GM13977 (cell line): ENCODE results near the gene ATG2B.
A peak's percentile ranks its signal among the peaks of the same experiment; 100 is the strongest.

Source experiments
- DNase-seq: peaks from one replicate; pipeline ENCODE4 v3.0.0; 2012; ENCODE audit warnings: low spot score
- in situ Hi-C: fragments of 300-500 bp; cut with MboI; formaldehyde crosslinking; loops from one replicate; pipeline ENCODE4 v1.12.0; 2022; ENCODE audit warnings: low sequenced_read_pairs, low pct_unique_long_range_greater_than_20kb, mixed read lengths, inconsistent platforms; ENCODE audit not compliant: unreplicated experiment
- TF ChIP-seq, protein P1 (sequence below): IDR thresholded peaks from 2 replicates; pipeline ENCODE4 v1.5.1; 2012; ENCODE audit warnings: mild to moderate bottlenecking, control low read depth; ENCODE audit not compliant: insufficient read depth; ENCODE audit errors: extremely low read depth, missing control alignments

Gene ATG2B

DNA sequence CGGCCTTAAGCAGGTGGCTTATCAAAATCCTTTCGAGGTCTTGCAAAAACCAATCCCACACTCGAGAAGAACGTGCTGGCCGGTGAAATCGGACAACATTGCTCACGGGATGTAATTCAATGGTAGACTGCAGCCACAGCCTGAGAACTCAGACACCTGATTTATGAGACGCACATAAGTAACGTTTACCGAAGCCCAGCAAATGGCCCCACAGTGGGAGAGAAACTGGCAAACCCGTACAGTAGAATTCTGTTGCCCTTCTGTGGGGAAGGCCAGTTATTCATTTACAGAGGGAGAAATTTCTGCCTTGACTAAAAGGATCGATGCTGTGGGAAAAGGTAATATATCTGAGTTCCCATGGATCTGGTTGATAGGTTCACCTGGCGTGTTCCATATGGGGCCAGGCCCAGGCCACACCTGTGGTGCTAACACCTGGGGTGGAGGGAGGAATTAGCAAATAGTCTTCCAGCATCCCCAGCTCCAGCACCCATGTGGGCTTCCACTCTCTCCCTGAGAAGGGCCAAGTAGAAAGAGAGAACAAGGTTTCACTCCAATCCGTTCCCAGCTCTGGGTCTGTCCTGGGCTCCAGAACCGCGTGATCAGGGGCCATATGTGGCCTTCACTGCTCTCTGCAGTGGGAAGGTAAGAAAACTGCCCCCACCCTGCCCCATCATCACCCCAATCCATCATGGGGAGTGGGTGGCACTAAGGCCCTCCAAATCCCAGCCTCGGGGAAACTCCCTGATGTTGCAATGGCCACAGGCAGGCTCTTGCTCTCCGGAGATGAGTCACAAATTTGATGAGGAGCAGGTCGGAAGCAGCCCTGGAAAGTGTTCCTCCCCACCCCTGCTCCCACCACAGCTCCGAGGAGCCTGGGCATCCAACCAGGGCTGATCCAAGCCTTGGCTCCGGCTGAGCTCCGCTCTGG, 94.4 kb downstream of the ATG2B start:
- in situ Hi-C loops = no loop called here
- DNase-seq = no peak
- TF ChIP-seq, protein P1, sequence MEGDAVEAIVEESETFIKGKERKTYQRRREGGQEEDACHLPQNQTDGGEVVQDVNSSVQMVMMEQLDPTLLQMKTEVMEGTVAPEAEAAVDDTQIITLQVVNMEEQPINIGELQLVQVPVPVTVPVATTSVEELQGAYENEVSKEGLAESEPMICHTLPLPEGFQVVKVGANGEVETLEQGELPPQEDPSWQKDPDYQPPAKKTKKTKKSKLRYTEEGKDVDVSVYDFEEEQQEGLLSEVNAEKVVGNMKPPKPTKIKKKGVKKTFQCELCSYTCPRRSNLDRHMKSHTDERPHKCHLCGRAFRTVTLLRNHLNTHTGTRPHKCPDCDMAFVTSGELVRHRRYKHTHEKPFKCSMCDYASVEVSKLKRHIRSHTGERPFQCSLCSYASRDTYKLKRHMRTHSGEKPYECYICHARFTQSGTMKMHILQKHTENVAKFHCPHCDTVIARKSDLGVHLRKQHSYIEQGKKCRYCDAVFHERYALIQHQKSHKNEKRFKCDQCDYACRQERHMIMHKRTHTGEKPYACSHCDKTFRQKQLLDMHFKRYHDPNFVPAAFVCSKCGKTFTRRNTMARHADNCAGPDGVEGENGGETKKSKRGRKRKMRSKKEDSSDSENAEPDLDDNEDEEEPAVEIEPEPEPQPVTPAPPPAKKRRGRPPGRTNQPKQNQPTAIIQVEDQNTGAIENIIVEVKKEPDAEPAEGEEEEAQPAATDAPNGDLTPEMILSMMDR = no peak

DNA sequence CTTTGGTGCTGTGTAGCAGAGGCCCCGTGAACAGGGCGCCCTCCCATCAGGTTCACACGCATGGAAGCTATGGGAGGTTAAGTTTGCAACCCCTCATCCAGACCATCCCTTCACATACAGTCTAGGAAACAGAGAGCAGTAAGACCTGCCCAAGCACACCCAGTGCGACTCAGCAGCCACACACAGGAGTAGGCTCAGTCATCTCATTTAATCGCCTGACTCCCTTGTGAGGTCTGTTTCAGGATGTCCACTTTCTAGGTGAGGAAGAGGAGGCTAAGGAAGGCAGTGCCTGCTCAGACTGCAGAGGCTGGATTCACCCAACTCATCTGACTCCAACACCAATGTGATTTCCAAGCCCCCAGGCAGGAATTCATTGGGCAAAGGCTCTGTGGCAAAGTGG, 95.2 kb downstream of the ATG2B start:
- TF ChIP-seq, protein P1 = no peak
- DNase-seq = no peak
- in situ Hi-C loops = no loop called here

DNA sequence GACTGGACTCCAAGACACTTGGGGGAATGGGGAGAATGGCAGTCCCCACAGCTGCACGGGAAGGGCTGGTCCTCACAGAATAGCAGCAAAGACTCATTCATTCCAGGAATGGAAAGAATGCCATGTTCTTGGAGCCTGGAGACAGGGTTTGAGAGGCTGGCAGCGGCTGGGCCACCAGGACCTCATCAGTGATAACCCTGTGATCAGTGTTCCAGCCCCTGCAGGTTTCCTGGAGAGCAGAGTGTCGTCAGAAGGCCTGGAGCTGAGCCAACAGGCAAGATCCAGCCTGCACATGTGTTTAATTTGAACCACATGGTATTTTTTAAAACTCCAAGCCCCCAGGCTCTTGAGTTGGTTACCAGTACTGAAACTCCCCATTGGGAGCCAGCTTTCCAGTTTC, 95.8 kb downstream of the ATG2B start:
- TF ChIP-seq, protein P1 = no peak
- no peak for DNase-seq
- in situ Hi-C loops = no loop called here

DNA sequence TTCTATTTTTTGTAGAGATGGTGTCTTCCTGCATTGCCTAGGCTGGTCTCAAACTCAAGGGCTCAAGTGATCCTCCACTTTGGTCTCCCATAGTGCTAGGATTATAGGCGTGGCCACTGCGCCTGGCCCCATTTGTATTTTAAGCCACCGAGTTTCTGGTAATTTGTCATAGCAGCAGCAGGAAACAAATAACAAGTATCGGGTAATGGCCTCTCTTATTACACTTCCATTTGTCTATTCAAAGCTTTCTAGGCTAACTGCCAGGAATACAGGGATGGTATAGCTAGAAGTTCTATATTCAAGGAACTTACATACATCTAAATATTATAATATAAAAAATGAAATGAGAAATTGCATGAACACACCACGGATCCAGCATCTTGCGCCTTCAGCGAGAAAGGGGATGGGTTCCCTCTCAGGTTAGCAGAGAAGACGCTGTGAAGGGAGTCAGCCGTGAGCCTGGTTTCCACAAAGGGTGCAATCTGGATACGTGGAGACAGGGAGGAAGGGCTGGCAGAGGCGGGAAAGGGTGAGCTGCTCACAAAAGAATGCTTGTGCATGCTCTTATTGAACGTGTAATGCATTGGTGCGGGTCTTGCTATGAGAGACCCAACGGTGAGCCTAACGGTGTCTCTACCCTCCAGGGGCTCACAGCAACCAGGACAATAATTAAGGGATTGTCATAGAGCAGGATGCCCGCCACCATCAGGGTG, 97.6 kb downstream of the ATG2B start:
- TF ChIP-seq, protein P1 = no peak
- in situ Hi-C loops = no loop called here
- no peak for DNase-seq

DNA sequence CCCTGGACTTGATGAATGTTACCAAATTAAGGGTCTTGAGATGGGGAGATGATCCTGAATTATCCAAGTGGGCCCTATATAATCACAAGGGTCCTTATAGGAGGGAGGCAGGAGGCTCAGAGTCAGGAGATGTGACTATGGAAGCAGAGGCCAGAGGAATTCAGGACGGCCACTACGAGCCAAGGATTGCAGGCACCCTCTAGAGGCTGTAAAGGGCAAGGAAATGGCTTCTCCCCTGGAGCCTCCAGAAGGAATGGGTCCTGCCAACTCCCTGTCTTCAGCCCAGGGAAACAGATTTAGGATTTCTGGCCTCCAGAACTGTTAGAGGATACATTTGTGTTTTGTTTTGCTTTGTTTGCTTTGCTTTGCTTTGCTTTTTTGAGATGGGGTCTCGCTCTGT, 98.3 kb downstream of the ATG2B start:
- in situ Hi-C loops = no loop called here
- TF ChIP-seq, protein P1 = peak; percentile 9
- DNase-seq = no peak

DNA sequence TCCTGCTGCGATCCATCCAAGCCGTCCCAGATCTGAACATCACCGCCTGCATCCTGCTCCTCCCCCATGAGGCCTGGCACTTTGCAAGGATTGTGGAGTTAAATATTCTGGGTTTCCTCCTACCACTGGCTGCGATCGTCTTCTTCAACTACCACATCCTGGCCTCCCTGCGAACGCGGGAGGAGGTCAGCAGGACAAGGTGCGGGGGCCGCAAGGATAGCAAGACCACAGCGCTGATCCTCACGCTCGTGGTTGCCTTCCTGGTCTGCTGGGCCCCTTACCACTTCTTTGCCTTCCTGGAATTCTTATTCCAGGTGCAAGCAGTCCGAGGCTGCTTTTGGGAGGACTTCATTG, 99.0 kb downstream of the ATG2B start:
- in situ Hi-C loops = no loop called here
- TF ChIP-seq, protein P1 = no peak
- no peak for DNase-seq
